ENCODE measurements around the gene CNKSR3.
A peak's percentile ranks its signal among the peaks of the same experiment; 100 is the strongest.

The CNKSR3 gene

DNA sequence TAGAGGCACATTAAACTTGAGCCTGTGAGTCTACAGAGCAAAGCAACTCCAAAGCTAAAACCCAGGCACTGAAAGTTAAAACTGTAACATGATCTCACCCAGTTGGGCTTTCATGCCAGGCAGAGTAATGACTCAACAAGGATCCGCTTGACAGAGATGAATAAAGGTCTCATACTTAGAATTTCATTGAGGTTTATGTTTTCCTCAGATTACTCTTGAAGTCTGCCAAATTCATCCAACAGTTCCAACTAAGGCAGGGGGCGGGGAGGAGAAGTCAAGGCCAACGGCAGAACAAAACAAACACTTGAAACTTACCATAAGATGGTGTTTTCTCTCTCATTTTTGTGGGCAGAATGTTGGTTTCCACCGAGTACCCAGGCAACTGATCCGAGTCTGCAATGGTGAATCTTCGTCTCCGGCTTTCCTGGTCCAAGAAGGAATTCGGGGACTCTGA, 99.8 kb downstream of the CNKSR3 start:
- no peak for DNase-seq

DNA sequence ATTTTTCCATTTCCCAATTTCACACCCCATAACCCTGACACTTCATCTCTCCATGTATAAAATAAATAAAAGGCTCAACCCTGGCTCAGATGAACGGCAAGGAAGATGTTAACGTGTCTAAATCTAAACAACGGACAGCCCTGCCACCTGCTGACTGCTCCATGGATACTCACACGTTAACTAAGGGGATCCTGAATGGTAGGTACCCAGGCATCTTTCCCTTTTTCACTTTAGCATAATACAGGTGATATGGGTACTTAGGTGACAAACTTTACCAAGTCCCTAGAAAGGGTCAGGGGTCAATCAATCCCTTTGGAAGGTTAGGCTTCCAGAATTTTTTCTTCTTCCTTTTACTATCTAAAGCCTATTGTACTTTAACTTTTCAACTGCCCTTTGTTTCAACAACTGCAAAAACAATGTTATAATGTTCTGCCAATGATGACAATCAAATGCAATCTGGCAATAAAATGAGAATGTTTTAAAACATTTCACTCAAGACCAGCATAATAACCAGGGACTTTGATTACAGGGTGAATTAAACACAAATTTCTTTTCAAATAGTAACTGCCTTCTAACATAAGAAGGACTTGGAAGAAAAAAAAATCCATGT, 101.5 kb downstream of the CNKSR3 start:
- peak in 1 of 2 experiments; percentile 25 for DNase-seq

DNA sequence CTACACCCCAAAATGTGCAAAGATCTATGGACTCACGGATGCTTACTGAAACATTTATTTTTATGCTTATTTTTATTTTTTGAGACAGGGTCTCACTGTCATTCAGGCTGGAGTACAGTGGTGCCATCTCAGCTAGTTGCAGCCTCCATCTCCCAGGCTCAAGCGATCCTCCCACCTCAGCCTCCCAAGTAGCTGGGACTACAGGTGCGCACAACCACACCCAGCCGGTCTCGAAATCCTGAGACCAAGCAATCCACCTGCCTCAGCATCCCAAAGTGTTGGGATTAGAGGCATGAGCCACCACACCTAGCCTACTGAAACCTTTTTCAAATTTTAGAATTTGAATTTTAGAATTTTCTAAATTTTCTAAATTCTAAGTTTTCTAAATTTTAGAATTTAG, 103.0 kb downstream of the CNKSR3 start:
- DNase-seq: no peak

DNA sequence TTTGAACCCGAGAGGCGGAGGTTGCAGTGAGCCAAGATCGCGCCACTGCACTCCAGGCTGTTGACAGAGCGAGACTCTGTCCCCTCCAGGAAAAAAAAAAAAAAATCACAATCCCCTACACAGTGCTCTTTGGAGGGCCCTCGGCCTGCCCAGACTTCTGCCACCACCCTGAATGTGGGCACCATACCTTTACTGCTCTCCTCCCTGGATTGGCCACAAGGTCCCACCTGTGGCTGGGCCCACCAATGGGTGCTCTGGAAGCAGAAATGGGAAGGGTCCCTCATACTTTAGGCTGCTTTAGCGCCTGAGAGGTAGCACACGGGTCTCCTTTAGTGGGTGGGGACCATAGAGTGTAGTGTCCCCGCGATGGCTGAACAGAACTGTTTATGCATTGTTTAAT, 103.6 kb downstream of the CNKSR3 start:
- no peak for DNase-seq

DNA sequence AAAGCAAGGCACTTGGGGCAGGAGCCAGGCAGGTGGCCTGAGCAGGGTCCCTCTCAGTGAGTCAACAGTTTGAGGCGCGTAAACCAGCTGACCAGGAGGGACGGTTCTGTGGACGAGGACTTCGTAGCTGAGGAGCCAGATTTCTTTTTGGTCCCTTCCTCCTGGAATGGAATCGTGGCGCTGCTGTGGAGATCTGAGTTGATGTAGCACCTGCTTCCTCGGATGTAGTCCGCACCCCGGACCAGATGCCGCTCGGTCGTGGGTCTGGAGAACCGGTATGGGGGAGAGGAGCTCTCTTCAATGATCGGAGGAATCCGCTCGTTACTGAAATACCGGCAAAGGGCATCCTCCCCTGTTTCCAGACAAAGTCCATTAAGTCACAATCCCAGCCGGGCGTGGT, 104.2 kb downstream of the CNKSR3 start:
- DNase-seq: no peak

DNA sequence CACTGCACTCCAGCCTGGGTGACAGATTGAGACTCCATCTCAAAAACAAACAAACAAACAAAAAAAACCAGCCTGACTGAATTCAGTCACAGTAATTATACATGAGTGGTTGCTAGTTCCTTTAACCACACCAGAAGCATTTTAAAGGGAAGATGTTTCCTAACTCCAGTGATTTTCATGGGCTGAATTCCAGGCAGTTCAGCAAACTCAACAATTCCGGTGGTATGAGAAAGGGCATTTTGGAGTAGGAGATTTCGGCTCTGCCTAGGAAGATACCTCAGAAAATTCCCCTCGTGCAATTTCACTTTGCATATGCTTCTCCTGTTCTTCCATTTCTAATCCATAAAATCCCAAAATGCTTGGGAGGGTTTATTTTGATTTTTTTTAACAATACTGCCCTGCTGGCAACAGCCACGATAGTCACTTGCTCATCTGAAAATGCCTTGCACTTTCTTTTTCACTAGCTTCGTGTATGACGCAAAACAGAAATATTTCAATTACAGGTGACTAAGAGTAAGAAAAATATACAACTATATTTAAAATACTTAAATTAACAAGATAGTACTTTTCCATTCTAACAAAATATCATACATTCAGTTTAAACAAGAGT, 105.6 kb downstream of the CNKSR3 start:
- DNase-seq: no peak

DNA sequence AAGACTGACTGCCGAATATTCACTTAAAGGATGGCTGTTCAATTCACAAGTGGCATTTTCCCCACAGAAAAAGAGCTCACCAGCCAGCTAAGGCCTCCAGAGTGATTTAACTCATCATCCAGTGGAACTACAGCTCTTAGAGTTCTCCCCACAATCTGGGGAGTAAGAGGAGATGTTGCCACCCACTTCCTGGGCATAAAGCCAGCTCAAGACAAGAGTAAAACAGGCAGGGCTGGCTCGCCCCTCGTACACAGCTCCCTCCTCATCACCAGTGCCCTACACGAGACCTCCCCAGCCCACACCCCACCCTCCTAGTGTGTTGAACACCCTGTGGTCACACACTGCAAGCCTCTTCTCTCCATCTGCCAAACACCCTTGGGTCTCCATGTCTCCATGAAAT, 106.7 kb downstream of the CNKSR3 start:
- no peak for DNase-seq

DNA sequence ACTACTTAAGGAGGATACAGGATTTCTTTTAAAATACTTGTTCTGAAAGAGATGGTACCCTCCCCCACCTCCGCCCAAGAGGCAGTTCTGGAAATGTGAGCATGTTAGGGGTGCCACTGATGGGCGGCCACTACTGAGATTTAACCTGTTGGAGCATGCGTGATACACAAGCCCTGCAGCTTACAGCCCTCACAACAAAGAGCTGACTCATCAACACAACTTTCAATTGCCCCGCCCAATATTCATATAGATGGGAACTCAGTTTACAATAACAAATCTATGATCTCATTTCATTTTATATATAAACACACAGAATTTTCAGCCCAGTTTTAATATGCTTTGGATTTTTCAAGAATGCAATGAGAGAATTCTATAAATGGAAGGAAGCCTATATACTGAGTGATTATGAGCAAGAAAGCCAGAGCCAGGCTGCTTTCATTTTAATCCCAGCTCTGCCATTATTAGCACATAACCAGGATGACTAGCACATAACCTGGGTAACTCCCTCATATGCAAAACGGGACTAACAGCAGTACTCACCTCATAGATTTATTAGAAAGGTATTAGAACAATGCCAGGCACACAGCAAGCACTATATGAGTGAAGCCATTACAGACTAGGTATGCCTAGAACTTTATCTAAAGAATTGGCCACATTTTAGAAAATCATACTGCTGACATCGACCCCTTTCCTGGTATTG, 108.3 kb downstream of the CNKSR3 start:
- no peak for DNase-seq

DNA sequence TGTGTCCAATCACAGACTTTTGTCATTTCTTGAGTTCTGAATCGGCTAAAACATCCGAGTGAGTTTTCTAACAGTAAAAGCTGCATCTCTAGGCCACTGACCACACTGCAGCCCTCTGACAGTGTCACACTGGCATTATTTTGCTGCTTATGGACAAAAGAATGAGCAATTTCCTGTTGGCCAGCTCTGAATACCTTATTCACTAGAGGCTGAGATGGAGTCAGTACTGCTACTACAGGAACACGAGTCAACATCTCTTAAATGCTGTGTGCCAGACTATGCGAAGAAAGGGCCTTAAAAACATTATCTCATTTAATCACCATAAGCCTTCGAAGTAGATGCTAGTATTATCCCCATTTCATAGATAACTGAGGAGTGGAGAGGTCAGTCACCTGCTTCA, 111.4 kb downstream of the CNKSR3 start:
- no peak for DNase-seq

DNA sequence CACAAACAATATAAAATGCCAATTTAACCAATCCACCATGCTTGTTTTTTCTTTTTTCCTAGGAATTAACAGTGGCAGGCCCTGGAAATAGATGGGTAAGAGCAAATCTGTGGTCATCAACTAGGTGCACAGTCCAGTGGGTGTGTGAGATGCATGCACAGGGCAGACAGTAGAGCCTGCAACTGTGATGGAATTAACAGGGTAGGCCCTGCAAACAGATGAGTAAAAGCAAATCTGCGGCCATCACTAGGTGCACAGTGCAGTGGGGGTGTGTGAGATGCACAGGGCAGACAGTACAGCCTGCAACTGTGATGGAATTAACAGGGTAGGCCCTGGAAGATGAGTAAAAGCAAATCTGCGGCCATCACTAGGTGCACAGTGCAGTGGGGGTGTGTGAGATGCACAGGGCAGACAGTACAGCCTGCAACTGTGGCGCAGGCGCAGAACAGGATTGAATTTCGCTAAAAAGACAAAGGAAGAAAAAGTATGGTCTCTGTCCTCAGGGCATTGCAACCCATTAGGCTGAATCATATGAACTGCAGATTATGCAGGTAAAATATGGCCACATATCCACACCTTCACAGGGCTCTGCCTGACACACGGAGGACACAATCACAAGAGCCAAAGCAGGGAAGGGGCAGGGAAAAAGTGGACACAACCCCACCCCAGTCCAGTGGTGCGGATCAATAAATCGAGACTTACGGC, 112.8 kb downstream of the CNKSR3 start:
- no peak for DNase-seq

DNA sequence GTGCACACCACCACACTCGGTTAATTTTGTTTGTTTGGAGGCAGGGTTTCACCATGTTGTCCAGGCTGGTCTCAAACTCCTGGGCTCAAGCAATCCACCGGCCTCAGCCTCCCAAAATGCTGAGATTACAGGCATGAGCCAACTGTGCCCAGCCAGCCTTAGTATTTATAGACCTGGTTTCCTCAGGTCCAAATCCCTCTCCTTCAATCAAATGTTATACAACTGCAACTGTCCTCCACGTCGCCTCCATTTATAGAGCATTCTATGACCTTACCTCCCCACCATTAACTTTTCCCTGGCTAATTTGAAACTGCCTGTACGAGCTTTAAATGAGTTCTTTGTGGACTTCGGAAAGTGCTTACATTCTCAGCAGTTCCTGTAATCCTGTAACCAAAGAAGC, 114.6 kb downstream of the CNKSR3 start:
- no peak for DNase-seq

DNA sequence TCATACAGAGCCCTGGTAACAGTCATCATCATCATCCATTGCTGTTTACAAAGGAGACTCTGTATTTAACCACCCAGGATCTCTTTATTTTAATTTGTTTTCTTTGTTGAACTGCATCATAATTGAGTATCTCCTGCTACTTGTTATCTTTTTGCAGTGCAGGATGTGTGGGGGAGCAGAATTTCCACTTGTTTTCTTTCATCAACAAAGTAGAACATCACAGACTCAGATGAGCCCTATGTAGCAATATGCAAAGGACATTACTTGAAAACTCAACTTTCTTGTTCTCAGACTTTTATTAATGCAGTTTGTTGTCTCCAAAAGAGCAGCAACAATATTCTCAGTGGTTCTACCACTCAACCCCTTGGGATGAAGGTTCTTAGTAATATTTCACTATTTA, 115.2 kb downstream of the CNKSR3 start:
- no peak for DNase-seq

DNA sequence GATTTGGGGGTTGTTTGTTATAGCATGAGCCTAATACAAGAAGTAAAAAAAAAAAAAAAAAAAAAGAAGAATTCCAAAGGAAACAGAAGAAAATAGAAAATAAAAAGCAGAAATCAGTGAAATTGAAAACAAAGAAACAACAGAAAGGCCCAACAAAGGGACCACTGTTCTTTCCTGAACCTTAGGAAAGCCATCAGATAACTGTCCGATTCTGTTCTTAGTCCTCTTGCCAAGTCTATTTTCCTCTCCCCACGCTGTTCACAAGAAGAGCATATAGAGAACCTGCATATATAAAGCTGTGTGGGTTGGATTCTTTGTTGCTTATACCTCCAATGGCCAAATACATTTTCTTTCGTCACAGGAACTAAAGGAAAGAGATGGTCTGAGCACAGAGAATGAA, 115.9 kb downstream of the CNKSR3 start:
- no peak for DNase-seq

DNA sequence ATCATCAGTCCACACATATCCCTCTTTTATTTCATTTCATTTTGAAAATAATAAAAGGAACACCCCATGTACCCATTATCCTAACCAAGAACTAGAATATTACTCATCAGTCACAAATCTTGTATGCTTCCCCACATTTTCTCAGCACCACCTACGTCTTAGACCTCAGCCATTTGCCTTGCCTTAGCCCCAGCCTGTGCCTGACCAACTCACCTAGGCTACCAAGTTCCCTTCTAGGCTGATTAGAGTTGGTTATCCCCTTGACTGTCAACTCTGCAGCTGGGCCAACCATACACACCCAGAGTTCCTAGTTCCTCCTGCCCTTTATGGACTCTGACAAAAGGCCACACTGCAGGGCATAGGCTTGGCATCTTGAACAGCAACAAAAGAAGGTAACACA, 120.5 kb downstream of the CNKSR3 start:
- DNase-seq: no peak

DNA sequence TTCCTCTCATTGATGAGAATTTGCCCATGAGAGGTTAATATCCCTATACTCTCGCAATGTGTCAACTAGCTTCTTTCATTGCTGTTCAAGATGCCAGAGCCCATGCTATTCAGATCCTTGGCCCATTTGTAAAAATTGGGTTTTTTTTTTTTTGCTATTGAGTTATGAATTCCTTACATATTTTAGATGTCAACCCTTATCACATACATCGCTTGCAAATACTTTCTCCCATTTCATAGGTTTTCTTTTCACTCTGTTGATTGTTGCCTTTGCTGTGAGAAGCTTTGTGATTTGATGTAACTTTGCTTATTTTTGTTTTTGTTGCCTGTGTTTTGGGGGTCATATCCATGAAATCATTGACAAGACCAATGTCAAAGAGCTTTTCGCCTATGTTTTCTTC, 121.7 kb downstream of the CNKSR3 start:
- no peak for DNase-seq

DNA sequence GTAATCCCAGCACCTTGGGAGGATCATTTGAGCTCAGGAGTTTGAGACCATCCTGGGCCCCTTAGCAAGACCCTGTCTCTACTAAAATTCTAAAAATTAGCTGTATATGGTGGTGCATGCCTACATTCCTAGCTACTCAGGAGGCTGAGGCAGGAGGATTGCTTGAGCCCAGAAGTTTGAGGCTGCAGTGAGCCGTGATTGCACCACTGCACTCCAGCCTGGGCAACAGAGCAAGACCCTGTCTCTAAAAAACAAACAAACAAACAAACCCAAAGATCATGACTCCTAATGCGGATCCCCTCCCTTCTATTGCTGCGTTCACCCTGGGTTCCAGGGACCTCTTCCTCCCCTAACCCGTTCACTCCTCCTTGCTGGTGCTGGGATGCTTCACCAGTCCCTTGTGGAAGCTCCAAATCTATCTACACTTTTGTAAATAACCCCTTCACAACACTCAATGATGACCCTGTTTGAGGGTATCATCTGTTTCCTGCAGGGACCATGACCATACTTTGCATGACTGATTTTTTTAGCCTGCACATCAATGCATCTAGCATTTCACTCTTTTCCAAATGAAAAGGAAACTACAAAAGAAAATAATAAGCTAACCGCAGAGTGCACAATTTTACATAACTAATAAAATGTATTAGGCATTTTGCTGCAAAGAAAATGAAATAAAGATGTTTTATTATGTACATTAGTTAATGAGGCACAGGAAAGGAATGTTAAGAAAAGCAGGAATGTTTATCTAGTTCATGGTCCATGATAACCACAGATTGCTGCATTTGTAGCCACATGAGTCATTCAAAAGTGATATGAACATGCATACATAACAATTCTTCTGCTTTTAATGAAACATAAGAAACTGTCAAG, 123.4 kb downstream of the CNKSR3 start:
- no peak for DNase-seq

DNA sequence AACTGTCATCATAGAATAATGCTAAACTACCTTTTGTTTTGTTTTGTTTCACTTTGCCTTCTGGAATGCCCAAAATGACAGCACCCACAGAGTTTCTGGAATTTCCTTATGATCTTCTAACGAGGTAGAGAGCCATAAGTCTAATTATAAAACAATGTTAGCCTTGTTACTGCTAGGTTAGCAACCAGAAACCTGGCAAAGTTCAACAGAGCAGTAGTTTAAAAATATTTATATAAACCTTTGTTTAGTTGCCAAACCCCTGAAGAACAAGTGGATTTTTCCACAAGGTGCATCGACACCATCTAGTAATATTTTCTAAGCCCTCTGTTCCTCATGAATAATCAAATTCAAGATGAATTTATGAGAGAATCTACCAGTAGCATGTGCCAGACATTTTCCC, 126.3 kb downstream of the CNKSR3 start:
- DNase-seq: no peak

DNA sequence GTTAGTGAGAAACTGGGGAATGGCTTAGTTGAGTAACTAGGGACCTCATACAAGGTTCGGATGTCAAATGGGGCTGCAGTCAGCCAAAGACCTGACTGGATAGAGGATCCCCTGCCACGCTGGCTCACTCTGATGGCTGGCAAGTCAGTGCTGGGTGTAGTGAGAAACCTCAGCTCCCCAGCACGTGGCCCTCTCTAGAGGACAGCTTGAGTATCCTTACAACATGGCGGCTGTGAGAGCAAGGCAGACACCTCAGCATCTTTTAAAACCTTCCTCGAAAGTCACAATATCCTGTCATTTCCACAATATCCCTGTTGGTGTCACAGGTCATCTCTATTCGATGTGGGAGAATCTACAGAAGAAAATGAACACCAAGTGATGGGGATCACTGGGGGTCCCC, 127.2 kb downstream of the CNKSR3 start:
- DNase-seq: no peak

DNA sequence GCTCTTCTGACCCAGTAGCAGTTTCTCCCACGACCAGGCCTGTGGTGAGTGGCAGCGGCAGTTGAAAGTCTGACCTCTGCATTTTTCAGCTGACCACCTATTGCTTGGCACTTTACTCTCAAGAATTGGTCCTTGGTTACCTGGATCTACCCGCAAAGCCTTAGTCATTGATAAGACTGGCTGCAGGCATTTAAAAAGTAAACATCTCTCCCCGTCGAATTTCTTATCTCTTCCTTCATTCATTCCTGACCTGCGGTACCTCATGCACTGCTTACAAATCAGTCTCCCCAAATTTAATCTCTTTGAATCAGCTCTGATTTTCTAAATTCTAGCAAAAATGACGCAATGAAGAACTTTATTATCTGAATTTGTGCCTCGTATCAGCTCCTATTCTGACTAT, 127.7 kb downstream of the CNKSR3 start:
- DNase-seq: no peak

DNA sequence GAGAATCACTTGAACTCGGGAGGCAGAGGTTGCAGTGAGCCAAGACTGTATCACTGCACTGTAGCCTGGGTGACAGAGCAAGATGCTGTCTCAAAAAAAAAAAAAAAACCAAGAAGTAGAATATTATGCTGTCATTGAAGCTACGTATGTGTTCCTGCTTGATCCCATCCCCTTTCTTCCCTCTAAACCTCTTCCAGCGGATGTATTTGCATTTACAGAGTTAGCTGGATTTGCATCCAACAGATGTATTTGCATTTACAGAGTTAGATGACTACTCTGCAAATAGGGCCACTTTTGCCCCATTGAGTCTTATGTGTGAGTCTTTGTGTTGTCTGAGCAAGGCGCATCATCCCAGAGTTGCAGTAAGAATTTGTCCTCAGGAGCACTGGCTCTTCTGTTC, 128.9 kb downstream of the CNKSR3 start:
- no peak for DNase-seq

DNA sequence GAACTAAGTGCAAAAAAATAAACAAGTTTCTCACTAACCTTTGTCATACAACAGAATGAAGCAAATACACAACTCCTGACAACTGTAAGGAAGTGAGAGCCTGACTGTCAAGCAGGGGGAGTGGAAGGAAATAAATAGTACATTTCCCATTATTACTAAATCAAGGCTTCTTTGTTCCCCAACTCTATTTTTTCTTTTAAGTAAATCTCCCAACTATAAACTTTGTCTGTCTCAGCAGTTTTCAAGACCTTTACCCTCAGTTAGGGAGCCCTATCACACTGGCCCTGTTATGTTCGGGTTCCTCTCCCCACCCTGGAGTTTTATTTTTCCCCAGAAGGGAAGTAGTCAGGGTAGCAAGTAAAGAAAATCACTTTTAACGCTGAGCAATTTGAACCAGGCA, 129.7 kb downstream of the CNKSR3 start:
- no peak for DNase-seq

DNA sequence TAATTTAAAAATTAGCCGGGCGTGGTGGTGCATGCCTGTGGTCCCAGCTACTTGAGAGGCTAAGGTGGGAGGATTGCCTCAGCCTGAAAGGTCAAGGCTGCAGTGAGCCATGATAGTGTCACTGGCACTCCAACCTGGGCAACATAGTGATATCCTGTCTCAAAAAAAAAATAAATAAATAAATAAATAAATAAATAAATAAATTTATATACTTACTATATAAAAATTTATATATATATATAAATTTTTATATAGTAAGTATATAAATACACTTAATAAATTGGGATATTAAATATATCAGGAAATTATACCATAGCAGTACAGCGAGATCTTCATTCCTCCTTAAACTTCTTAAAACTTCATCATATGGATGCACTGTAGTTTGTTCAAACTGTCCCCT, 130.9 kb downstream of the CNKSR3 start:
- no peak for DNase-seq

DNA sequence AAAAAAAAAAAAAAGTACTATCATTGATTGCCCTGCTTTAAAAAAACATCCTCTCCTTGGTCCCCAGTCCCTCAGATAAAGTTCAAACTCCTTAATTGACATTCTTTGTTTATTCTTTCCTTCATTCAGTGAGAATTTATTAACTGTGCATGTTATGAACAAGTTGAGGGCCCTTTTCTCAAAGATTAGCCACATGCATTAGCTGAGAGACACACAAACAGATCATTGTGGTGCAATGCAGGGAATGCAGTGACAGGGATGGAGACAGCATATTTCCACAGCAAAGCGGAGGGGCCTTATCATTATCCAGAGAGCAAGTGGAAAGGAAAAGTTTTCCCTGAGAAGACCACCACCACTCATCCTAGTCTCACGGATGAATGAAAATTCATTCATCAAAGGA, 132.0 kb downstream of the CNKSR3 start:
- no peak for DNase-seq

Measured in AML-193 (cell line).